ENCODE measurements around the gene KCNA5.

Gene KCNA5

DNA sequence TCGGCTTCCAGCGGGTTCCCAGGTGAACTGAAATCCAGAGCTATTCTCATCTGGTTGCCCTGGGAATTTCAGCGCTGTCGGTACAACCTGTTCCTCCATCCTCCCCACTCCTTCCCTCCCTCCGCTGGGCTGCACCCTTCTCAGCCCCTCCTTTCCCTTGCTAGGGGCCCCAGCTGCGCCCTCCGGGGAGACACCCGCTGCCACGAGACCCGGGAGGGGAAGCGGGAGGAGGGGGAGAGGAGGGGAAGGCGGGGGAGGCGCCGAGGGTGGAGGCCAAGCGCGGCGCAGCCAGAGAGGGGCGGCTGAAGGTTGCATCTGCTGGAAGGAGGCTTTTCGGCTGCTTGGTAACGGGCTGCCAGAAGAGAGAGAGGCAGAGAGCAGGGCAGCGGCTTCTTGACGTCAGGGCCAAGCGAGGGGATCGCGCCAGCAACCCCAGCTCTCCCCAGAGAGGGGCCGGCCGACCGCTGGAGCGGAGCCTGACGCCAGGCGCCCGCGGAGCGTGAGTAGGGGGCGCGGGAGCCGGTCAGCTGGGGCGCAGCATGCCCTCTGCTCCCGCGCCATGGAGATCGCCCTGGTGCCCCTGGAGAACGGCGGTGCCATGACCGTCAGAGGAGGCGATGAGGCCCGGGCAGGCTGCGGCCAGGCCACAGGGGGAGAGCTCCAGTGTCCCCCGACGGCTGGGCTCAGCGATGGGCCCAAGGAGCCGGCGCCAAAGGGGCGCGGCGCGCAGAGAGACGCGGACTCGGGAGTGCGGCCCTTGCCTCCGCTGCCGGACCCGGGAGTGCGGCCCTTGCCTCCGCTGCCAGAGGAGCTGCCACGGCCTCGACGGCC is at the start of gene KCNA5:
TSS of gene KCNA5 (plus strand) at position 291 of the 831 bp plus-strand sequence. CDS start at position 560, 269 bp downstream.
- peak in 1 of 2 donors; percentile 17 for DNase-seq

DNA sequence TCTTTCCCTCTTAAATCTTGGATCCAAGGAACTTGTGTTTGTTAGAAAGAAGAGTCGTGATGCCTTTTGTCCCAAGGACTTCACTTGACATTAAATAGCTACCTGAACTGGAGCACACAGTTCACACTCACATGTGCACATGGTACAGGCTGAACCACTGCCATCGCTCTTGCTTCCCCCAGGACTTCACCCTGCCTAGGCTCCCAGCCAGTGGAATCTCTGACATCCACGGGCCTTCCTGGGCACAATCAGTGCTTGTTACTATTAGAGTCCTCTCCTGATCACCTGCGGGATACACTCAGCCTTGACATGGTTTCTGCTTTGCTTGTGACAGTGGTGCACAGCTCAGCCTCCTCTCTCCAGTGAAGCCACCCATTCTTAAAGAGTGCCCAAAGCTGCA is 49.1 kb upstream of the KCNA5 start:
- no peak for DNase-seq

DNA sequence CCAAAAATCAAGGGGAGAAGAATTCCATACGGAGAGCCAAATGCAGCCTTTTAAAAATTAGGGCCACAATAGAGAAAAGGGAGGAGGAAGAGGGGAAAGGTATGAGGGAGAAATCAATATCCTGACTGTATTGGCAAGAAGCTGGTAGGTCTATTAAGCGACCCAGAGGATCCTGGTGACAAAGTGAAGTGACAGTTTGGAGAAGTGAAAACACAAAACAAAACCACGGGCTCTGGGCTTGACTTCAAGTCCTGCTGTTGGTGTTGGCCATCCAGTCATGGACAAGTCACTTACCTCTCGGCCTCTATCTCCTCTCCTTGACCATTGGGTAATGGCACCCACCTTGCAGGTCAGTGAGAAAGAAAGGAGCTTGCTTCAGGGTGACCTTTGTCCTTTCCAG is 47.0 kb upstream of the KCNA5 start:
- no peak for DNase-seq

- DNase-seq: no peak
These were observed 45.7 kb upstream of the KCNA5 start for GRCh38 chr12:4997939-4998338.

GRCh38 chr12:5000204-5000603 is 43.5 kb upstream of the KCNA5 start:
- DNase-seq: no peak

- no peak for DNase-seq
These were observed 42.9 kb upstream of the KCNA5 start for GRCh38 chr12:5000658-5001385.

DNA sequence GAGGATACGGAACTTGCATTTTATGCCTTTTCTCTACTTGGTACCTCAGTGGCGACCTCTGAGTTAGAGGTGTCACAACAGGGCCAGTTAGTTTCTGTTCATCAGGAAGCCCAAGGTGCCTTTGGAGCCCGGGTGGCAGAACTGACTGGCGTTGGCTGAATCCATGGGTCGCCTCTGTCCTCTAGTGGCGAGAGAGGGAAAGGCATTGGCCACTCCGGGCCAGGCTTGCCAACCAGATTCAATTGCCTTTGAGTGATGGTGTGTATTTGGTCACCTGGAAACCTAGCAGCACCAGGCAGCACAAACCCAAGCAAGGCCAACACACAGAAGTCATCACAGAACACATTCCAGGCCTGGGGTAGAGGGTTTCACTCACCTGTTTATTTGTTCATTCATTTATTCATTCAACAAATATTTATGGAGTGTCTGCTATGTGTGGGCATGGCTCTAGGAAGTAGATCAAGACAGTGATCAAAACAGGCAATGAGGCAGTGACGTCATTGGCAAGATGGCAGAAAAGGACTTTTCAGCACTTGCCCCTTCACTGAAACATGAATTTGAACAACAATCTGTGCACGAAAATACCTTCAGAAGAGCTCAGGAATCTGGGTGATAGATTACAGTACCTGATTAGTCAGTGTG is 40.5 kb upstream of the KCNA5 start:
- DNase-seq: peak; percentile 18 to 44

DNA sequence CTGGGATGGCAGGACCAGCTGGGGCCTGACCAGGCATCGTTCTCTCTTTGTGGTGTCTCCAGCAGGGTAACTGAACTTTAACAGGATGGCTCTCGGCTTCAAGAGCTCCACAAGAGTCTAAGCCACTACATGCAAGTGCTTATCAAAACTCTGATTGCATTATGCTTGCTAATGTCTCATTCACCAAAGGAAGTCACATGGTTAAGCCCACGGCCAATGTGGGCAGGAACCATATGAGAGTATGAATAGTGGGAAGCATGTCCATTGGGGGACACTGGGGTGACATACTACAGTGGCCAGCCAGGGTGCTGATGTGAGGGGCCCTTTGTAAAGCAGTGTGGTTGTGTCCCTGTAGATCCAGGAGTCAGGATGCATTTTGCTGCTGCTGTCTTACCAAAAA is 35.0 kb upstream of the KCNA5 start:
- no peak for DNase-seq

GRCh38 chr12:5010151-5010550 is 33.5 kb upstream of the KCNA5 start:
- DNase-seq: no peak

DNA sequence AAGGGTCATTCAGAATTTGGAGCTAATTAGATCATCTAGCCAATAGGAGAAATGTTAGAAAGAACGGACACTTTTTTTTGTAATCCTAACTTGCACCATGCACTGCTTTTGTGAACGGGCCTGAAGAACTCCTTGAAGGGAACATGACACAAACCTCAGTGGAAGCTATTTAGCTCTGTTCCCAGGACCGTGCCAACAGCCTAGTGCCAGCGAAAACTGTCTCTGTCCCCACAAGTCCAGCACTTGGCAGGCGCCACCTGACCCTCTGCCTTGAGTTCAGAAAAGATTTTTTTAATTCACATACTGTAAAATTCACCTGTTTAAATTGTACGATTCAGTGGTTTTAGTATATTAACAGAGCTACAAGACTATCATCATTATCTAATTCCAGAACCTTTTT is 31.3 kb upstream of the KCNA5 start:
- no peak for DNase-seq

DNA sequence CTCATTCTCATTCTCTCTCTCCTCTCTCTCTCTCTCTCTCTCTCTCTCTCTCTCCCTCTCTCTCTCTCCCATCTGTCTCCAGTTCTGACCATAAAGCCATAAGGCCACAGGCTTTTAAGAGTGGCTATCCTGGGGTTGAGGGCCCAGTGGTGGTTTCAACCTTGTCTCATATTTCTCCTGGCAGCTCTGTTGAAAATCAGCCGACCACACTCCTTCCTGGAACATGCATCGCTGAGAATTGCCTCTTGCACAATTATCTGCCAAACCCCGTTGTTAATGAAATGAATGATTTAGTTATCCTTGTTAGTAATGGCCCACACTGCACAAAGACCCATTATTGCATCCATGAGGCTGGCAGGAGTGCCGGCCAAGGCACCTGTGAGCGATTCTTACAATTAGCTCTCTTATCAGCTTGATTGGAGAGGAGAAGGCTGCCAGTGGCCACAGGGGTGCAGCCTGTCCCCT is 30.4 kb upstream of the KCNA5 start:
- no peak for DNase-seq

GRCh38 chr12:5014269-5014668 is 29.4 kb upstream of the KCNA5 start:
- no peak for DNase-seq

- DNase-seq: no peak
These were observed 27.8 kb upstream of the KCNA5 start for GRCh38 chr12:5015711-5016492.

DNA sequence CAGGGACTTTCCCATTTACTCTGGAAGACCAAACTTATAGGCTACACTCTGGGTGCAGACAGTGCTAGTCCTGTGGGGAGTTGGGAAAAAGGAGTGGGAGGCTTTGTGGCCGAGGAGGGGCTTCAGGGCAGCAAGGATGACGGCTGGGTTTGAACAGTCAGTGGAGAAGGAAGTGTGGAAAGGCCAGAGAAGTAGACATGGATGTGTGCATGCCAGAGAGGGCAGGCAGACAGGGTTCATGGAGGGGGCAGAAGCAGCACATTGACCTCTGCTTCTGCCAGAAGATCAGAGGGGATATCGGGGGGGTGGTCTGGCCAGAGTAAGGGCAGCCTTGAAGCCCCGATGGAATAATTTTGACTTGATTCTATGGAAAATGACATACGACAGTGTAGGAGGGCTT is 27.2 kb upstream of the KCNA5 start:
- DNase-seq: no peak

- DNase-seq: no peak
These were observed 25.9 kb upstream of the KCNA5 start for GRCh38 chr12:5017638-5018348.

DNA sequence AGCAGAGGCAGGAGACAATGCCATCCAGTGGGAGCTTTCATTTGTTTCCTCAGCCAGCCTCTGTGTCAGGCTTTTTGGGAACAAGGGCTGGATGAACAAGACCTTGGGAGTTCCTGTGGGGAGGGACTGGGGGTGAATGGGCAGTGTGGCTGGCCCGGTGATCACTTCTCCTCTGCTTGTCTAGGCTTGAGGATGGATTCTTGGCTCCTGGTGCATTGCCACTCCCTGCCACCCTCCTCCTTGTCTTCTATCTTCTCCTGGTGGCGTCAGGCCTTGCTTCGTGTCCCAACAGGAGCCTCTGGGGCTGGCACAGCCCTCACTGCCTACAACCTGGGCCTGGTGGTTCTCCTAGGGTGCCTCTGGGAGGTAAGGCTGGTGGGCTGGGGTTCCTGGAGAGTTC is 25.0 kb upstream of the KCNA5 start:
- no peak for DNase-seq

DNA sequence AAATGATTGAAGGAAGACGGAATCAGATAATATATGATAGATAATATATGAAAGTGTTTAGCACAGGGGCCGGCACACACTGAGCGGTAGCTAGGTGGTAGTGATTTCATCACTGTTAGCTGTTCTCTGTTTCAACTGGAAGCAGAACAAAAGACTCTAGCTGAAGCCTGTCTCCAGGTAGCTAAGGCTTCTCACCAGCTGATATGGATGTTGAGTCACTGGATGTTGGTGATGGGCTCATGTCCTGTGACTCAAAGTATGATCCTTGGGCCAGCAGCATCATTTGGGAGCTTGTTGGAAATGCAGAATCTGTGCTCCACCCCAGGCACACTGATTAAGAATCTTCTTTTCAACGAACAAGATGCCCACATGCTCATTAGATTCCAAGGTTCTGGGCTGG is 21.7 kb upstream of the KCNA5 start:
- DNase-seq: no peak

DNA sequence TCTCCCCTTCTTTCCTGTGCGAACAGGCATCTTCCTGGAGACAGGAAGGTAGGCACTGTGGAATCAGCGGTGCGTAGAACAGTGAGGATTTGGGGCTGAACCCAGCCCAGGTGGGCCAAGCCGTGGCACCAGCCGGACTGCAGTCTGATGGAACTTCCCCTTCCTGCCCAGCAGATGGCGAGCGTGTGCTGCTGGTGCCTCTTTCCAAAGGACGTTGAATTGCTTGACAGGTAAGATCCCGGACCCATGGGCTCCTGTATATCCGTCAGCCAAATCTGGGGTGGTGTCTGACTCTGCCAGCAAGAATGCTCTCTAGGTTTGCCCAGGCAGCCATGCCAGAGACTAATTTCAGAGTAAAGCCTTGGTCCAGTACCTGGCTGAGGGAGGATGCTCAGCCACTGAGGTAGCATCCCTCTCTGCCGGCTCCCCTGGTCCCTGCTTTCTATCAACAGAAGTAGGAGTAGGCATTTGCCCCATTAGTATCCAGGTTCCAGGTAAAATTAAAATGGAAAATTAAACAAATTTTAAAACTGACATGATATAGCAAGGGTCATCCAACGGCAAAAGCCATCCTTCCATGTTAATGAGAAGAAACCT is 21.1 kb upstream of the KCNA5 start:
- DNase-seq: peak; percentile 30 to 34

- DNase-seq: no peak
These were observed 19.8 kb upstream of the KCNA5 start for GRCh38 chr12:5023842-5024241.

DNA sequence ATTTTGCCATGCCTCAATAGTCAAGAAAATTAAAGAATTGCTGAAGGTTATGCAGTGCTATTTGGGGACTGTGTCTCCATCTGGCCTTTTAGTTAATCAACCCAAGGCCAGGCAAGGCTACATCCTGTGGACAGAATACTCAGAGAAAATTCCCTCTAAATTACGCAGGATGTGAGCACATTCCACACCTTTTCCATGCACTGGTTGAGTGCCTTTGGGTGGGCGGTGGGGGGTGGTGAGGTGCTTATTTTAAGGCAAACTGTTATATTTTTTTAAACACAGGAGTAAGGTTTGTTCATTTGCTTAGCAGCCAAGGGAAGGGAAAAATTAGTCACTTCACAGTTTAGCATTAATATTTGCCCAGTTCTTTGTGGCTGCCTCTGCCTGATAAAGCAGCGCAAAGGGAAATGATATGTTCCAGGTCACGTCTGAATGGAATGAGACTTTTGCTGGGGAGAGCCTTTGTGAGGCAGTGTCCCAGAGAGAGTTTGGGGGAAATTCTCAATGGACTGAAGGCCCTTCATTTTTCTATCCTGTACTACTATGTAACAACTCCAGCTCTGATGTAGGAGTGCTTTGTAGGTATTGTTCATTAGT is 17.2 kb upstream of the KCNA5 start:
- DNase-seq: no peak
